H9 (cell line): Measurements from ENCODE around the gene CD8A. TPM values are rescaled to one million over a fixed set of nuclear protein-coding genes. Genes with fewer than 3 reads are reported as not detected.

Experiments used
- DNase-seq: peaks from one replicate; pipeline ENCODE4 v3.0.0-alpha.2; 2017
- H2AFZ ChIP-seq: one replicate; pipeline ENCODE4 v1.6.1; 2013; ENCODE audit warnings: mild to moderate bottlenecking, low read length, control low read depth, moderate library complexity
- H2AK5ac ChIP-seq: 2 replicates; pipeline ENCODE4 v1.6.1; 2013; ENCODE audit warnings: low read length, control low read depth, mixed read lengths; ENCODE audit not compliant: insufficient read length
- H2BK120ac ChIP-seq: one replicate; pipeline ENCODE4 v1.6.1; 2013; ENCODE audit warnings: low read depth, mild to moderate bottlenecking, low read length, control low read depth, inconsistent platforms; ENCODE audit not compliant: poor library complexity, severe bottlenecking
- H2BK12ac ChIP-seq: 2 replicates; pipeline ENCODE4 v1.6.1; 2013; ENCODE audit warnings: low read length, control low read depth, mixed read lengths, low read depth; ENCODE audit not compliant: insufficient read length
- H2BK15ac ChIP-seq: 2 replicates; pipeline ENCODE4 v1.6.1; 2013; ENCODE audit warnings: low read depth, low read length, control low read depth
- H2BK20ac ChIP-seq: one replicate; pipeline ENCODE4 v1.6.1; 2013; ENCODE audit warnings: low read depth, mild to moderate bottlenecking, low read length, control low read depth, inconsistent platforms; ENCODE audit not compliant: poor library complexity, severe bottlenecking
- H2BK5ac ChIP-seq: 2 replicates; pipeline ENCODE4 v1.6.1; 2013; ENCODE audit warnings: low read length, control low read depth, mixed read lengths; ENCODE audit not compliant: insufficient read length
- H3K14ac ChIP-seq: 2 replicates; pipeline ENCODE4 v1.6.1; 2013; ENCODE audit warnings: low read length, control low read depth; ENCODE audit not compliant: insufficient read depth
- H3K18ac ChIP-seq: 2 replicates; pipeline ENCODE4 v1.6.1; 2013; ENCODE audit warnings: low read depth, mild to moderate bottlenecking, mixed read lengths, low read length, control low read depth; ENCODE audit not compliant: insufficient read length
- H3K23ac ChIP-seq: 2 replicates; pipeline ENCODE4 v1.6.1; 2013; ENCODE audit warnings: low read length, control low read depth, mixed read lengths, low read depth; ENCODE audit not compliant: insufficient read length
- H3K23me2 ChIP-seq: 2 replicates; pipeline ENCODE4 v1.6.1; 2013; ENCODE audit warnings: low read depth, mild to moderate bottlenecking, mixed read lengths, low read length, control low read depth; ENCODE audit not compliant: insufficient read length, poor library complexity, severe bottlenecking
- H3K27ac ChIP-seq: 2 replicates; pipeline ENCODE4 v1.5.1; 2013; ENCODE audit warnings: low read length, control low read depth, mixed read lengths, low read depth; ENCODE audit not compliant: insufficient read length
- H3K27me3 ChIP-seq: 2 replicates; pipeline ENCODE4 v1.6.1; 2013; ENCODE audit warnings: low read length, control low read depth, inconsistent platforms; ENCODE audit not compliant: insufficient read depth
- H3K4ac ChIP-seq: 2 replicates; pipeline ENCODE4 v1.6.1; 2013; ENCODE audit warnings: low read depth, mild to moderate bottlenecking, control low read depth, inconsistent platforms, low read length, moderate library complexity
- H3K4me1 ChIP-seq: 2 replicates; pipeline ENCODE4 v1.6.1; 2013; ENCODE audit warnings: low read length, control low read depth, inconsistent platforms; ENCODE audit not compliant: insufficient read depth
- H3K4me2 ChIP-seq: 2 replicates; pipeline ENCODE4 v1.6.1; 2013; ENCODE audit warnings: low read length, control low read depth, mixed read lengths; ENCODE audit not compliant: insufficient read length, insufficient read depth
- H3K56ac ChIP-seq: 2 replicates; pipeline ENCODE4 v1.6.1; 2013; ENCODE audit warnings: low read depth, mild to moderate bottlenecking, mixed read lengths, low read length, control low read depth; ENCODE audit not compliant: insufficient read length
- H3K79me1 ChIP-seq: 2 replicates; pipeline ENCODE4 v1.6.1; 2013; ENCODE audit warnings: low read depth, mild to moderate bottlenecking, moderate library complexity, low read length, control low read depth, inconsistent platforms; ENCODE audit not compliant: insufficient read depth, poor library complexity, severe bottlenecking
- H3K79me2 ChIP-seq: 2 replicates; pipeline ENCODE4 v1.6.1; 2013; ENCODE audit warnings: low read length, control low read depth, inconsistent platforms; ENCODE audit not compliant: insufficient read depth
- H3K9ac ChIP-seq: 2 replicates; pipeline ENCODE4 v1.6.1; 2013; ENCODE audit warnings: low read length, control low read depth, mixed read lengths; ENCODE audit not compliant: insufficient read length; ENCODE audit errors: extremely low read depth
- H3K9me3 ChIP-seq: one replicate; pipeline ENCODE4 v1.6.1; 2013; ENCODE audit warnings: low read depth, low read length, inconsistent platforms; ENCODE audit not compliant: control insufficient read depth
- H3T11ph ChIP-seq: one replicate; pipeline ENCODE4 v1.6.1; 2013; ENCODE audit warnings: mild to moderate bottlenecking, low read length, control low read depth, inconsistent platforms
- H4K20me1 ChIP-seq: one replicate; pipeline ENCODE4 v1.6.1; 2013; ENCODE audit not compliant: control insufficient read depth, insufficient read length, insufficient read depth
- H4K5ac ChIP-seq: 2 replicates; pipeline ENCODE4 v1.6.1; 2013; ENCODE audit warnings: low read depth, mild to moderate bottlenecking, mixed read lengths, low read length, control low read depth; ENCODE audit not compliant: insufficient read length
- H4K8ac ChIP-seq: replicated peaks from 2 replicates; pipeline ENCODE4 v1.6.1; 2013; ENCODE audit warnings: low read length, control low read depth, mixed read lengths, low read depth; ENCODE audit not compliant: insufficient read length
- H4K91ac ChIP-seq: 2 replicates; pipeline ENCODE4 v1.6.1; 2013; ENCODE audit warnings: low read depth, mild to moderate bottlenecking, moderate library complexity, mixed read lengths, low read length, control low read depth; ENCODE audit not compliant: insufficient read length
- H3K27ac Mint-ChIP-seq, 3 experiments: 2 replicates in 2 of 3; 3 replicates in 1 of 3; pipeline ENCODE4 v1.8.0; 2020 to 2021; ENCODE audit warnings: mixed read lengths in 3 of 3, mild to moderate bottlenecking in 1 of 3, moderate library complexity in 1 of 3
- H3K27me3 Mint-ChIP-seq: 2 replicates; pipeline ENCODE4 v1.8.0; 2021; ENCODE audit warnings: low read depth, mild to moderate bottlenecking, moderate library complexity, mixed read lengths
- H3K36me3 Mint-ChIP-seq, 3 experiments: 2 replicates in 2 of 3; 3 replicates in 1 of 3; pipeline ENCODE4 v1.8.0; 2020 to 2021; ENCODE audit warnings: low read depth in 3 of 3, mixed read lengths in 3 of 3; ENCODE audit not compliant: insufficient read depth in 1 of 3
- H3K4me1 Mint-ChIP-seq, 2 experiments: 2 replicates each; pipeline ENCODE4 v1.8.0; 2020; ENCODE audit warnings: mixed read lengths in 2 of 2
- H3K4me3 Mint-ChIP-seq, 2 experiments: 2 replicates in 1 of 2; 3 replicates in 1 of 2; pipeline ENCODE4 v1.8.0; 2020 to 2021; ENCODE audit warnings: mild to moderate bottlenecking in 2 of 2, mixed read lengths in 2 of 2, moderate library complexity in 1 of 2
- H3K9me3 Mint-ChIP-seq, 2 experiments: 2 replicates in 1 of 2; 3 replicates in 1 of 2; pipeline ENCODE4 v1.8.0; 2020; ENCODE audit warnings: mild to moderate bottlenecking in 2 of 2, mixed read lengths in 2 of 2, moderate library complexity in 1 of 2
- WGBS: extraction: QIAGEN DNeasy Blood & Tissue Kit; methylation state at CpG from one replicate; pipeline ENCODE4 v1.1.7; 2013; ENCODE audit warnings: missing lambda C conversion rate, low lambda C conversion rate, mixed read lengths; ENCODE audit not compliant: insufficient read length; ENCODE audit errors: extremely low coverage; 5-methylcytosine and 5-hydroxymethylcytosine counted together
- total RNA-seq: library from RNA; stranded (reverse); gene quantifications from 2 replicates; pipeline ENCODE4 v1.2.1, GENCODE V29; 2021
- TF ChIP-seq, protein P1 (sequence below): fragments of 200-600 bp; sonication (generic); conservative IDR thresholded peaks from 3 replicates; pipeline ENCODE4 v1.8.0; 2021; ENCODE audit warnings: antibody characterized with exemption, mild to moderate bottlenecking

The CD8A gene
- total RNA-seq, 1 experiment from 2014 or later = not detected

DNA sequence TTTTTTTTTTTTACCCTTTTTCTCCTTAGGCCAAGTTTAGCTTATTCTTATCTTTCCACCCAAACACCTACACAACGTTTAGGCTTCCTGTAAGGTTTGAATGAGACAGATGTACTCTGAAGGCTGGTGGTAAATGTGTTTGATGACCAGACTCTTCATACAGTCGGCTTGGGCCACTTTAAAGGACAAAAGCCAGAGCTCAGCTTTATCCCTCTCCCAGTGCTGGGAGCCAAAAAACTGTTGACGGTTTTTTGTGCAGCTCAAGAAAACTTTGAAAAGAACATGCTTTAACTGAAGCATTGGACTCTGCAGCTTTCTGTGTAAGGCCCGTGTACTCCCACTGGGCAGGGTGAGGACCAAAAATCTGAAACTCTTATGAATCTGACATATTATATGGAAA lies 15.4 kb downstream of the CD8A start:
- Histone ChIP-seq H3K23me2 (peaks cover 2% of the 10 kb centered on the region), H2BK5ac (no peak overlapping the region), H2BK12ac (no peak overlapping the region), H2BK120ac (no peak overlapping the region), H3T11ph (no peak overlapping the region), H2BK20ac (no peak overlapping the region), H4K20me1 (no peaks in the 10 kb centered on the region), H3K4me2 (no peak overlapping the region), H3K4me1 (no peaks in the 10 kb centered on the region), H3K18ac (no peak overlapping the region), H3K4ac (no peak overlapping the region), H4K5ac (no peak overlapping the region), H2BK15ac (no peak overlapping the region), H3K79me1 (no peaks in the 10 kb centered on the region), H3K27ac (no peak overlapping the region), H3K9me3 (no peaks in the 10 kb centered on the region), H3K27me3 (no peaks in the 10 kb centered on the region), H3K23ac (no peak overlapping the region), H4K91ac (no peak overlapping the region), H4K8ac (no peak overlapping the region), H3K14ac (no peak overlapping the region), H3K9ac (no peak overlapping the region), H2AFZ (no peak overlapping the region), H3K56ac (no peak overlapping the region), H2AK5ac (no peak overlapping the region), H3K79me2 (no peaks in the 10 kb centered on the region)
- DNase-seq = no peak
- Mint-ChIP-seq H3K27me3 (peaks cover 1% of the 10 kb centered on the region; the same call in 1 of the 2 replicates), H3K4me1 (peaks cover 5 to 21% of the 10 kb centered on the region in 2 experiments; a peak in 3 of 4 replicates), H3K9me3 (no peaks in the 10 kb centered on the region), H3K36me3 (peaks cover 12 to 48% (median 41%) of the 10 kb centered on the region in 3 experiments; a peak in 6 of 7 replicates), H3K27ac (no peak overlapping the region), H3K4me3 (no peak overlapping the region)
- WGBS = no CpG with 5 or more reads among the region's 4 CpGs
- TF ChIP-seq, protein P1, sequence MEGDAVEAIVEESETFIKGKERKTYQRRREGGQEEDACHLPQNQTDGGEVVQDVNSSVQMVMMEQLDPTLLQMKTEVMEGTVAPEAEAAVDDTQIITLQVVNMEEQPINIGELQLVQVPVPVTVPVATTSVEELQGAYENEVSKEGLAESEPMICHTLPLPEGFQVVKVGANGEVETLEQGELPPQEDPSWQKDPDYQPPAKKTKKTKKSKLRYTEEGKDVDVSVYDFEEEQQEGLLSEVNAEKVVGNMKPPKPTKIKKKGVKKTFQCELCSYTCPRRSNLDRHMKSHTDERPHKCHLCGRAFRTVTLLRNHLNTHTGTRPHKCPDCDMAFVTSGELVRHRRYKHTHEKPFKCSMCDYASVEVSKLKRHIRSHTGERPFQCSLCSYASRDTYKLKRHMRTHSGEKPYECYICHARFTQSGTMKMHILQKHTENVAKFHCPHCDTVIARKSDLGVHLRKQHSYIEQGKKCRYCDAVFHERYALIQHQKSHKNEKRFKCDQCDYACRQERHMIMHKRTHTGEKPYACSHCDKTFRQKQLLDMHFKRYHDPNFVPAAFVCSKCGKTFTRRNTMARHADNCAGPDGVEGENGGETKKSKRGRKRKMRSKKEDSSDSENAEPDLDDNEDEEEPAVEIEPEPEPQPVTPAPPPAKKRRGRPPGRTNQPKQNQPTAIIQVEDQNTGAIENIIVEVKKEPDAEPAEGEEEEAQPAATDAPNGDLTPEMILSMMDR = no peak
